Glutamatergic neuron (in vitro differentiated cells): ENCODE data around the gene MAP3K5. TPM values are rescaled to one million over a fixed set of nuclear protein-coding genes. Genes with fewer than 3 reads are reported as not detected.

Source experiments
- DNase-seq: peaks from one replicate; pipeline ENCODE4 v3.0.0; 2022
- H3K27ac Mint-ChIP-seq: one replicate; pipeline ENCODE4 v1.8.0; 2020; ENCODE audit warnings: mild to moderate bottlenecking, mixed read lengths, inconsistent platforms; ENCODE audit not compliant: unreplicated experiment
- H3K27me3 Mint-ChIP-seq: one replicate; pipeline ENCODE4 v1.8.0; 2020; ENCODE audit warnings: mild to moderate bottlenecking, moderate library complexity, mixed read lengths, inconsistent platforms; ENCODE audit not compliant: unreplicated experiment
- H3K36me3 Mint-ChIP-seq: one replicate; pipeline ENCODE4 v1.8.0; 2020; ENCODE audit warnings: mild to moderate bottlenecking, mixed read lengths, inconsistent platforms; ENCODE audit not compliant: unreplicated experiment
- H3K4me1 Mint-ChIP-seq: one replicate; pipeline ENCODE4 v1.8.0; 2020; ENCODE audit warnings: mild to moderate bottlenecking, low read depth, mixed read lengths, inconsistent platforms; ENCODE audit not compliant: unreplicated experiment
- H3K4me3 Mint-ChIP-seq: one replicate; pipeline ENCODE4 v1.8.0; 2020; ENCODE audit warnings: mild to moderate bottlenecking, mixed read lengths, inconsistent platforms; ENCODE audit not compliant: unreplicated experiment
- H3K9me3 Mint-ChIP-seq: one replicate; pipeline ENCODE4 v1.8.0; 2020; ENCODE audit warnings: mild to moderate bottlenecking, moderate library complexity, mixed read lengths, inconsistent platforms; ENCODE audit not compliant: unreplicated experiment
- total RNA-seq: library from RNA; stranded (reverse); fragmentation: NEBNext Ultra II Directional; extraction: Animal tissue kit (Norgen Biotek cat#: 25700); gene quantifications from one replicate; pipeline ENCODE4 v1.2.1, GENCODE V29; 2021; ENCODE audit not compliant: unreplicated experiment
- TF ChIP-seq, protein P1 (sequence below): fragments of 200-600 bp; sonication (generic); IDR thresholded peaks from one replicate; pipeline ENCODE4 v1.5.0; 2021; ENCODE audit not compliant: partially characterized antibody, unreplicated experiment

MAP3K5 gene
- total RNA-seq, 1 donor from 2014 or later, result 0.66 TPM

DNA sequence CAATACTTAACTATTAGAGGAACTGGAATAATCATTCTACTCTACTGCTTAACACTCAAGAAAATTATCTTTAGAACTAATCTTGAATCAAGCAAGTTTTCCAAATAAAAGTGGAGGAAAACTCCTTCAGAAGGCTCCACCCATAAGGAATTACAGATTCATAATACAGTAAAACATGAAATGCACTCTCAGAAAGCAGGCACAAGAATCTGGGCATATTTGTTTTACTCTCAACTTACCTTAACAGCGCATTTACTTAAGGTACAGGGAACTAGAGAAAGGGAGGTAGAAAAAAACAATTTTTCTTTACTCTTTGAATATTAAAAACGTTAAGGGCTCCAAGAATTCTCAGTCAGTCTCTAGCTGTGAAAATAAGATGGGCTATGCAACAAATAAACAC is 140.3 kb downstream of the MAP3K5 start:
- Mint-ChIP-seq H3K9me3 (no peaks in the 10 kb centered on the region), H3K36me3 (no peaks in the 10 kb centered on the region)

DNA sequence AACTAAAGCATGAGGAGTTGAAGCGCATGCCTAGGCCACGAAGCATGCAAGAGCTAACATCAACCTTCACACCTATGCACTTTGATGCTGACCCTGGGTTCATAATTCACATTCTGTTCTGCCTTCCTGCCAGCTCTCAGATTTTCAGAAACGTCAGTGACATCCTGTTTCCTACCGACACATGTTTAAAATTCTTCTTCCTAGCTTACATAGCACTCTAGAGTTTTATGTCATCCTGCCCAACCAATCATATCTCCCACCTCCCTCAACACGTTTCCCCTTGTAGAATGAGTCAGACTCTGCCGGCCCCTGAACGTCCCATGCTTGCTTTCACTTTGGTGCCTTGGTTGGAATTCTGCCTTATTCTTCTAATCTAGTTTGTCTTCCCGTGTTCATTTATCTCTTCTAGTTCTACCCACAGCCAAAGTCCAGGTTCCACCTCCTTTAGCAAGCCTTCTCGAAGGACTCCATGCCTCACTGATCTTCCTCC is 144.9 kb downstream of the MAP3K5 start:
- TF ChIP-seq, protein P1, sequence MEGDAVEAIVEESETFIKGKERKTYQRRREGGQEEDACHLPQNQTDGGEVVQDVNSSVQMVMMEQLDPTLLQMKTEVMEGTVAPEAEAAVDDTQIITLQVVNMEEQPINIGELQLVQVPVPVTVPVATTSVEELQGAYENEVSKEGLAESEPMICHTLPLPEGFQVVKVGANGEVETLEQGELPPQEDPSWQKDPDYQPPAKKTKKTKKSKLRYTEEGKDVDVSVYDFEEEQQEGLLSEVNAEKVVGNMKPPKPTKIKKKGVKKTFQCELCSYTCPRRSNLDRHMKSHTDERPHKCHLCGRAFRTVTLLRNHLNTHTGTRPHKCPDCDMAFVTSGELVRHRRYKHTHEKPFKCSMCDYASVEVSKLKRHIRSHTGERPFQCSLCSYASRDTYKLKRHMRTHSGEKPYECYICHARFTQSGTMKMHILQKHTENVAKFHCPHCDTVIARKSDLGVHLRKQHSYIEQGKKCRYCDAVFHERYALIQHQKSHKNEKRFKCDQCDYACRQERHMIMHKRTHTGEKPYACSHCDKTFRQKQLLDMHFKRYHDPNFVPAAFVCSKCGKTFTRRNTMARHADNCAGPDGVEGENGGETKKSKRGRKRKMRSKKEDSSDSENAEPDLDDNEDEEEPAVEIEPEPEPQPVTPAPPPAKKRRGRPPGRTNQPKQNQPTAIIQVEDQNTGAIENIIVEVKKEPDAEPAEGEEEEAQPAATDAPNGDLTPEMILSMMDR, result no peak
- no peak overlapping the region for H3K4me3 Mint-ChIP-seq
- no peaks in the 10 kb centered on the region for H3K9me3 Mint-ChIP-seq
- DNase-seq, result no peak
- no peaks in the 10 kb centered on the region for H3K36me3 Mint-ChIP-seq
- H3K27me3 Mint-ChIP-seq, result no peaks in the 10 kb centered on the region
- H3K4me1 Mint-ChIP-seq, result no peaks in the 10 kb centered on the region
- H3K27ac Mint-ChIP-seq, result no peak overlapping the region

More for the DNA sequence above, 140.3 kb downstream of the MAP3K5 start:
- Mint-ChIP-seq H3K27me3 (no peaks in the 10 kb centered on the region), H3K4me3 (no peak overlapping the region), H3K27ac (no peak overlapping the region), H3K4me1 (no peaks in the 10 kb centered on the region)
- TF ChIP-seq, protein P1, result no peak
- DNase-seq, result no peak

DNA sequence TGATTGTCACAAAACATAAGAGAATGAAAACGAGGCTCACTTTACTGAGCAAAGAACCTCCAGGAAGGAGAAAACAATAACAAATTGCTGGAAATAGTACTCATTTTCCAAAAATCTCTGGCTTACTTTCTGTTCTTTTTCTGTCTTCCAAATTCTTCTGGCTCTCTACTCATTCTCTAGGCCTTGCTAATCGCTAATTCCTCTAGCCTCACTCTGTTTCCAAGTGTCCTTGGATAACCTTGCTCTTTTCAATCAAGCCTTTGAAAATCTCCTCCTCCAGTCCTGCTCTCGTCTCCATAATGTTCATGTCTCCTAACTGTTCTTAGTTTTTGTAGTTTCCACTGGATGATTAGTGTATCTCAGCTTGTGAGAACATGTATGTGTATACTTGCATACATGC is 145.9 kb downstream of the MAP3K5 start:
- H3K36me3 Mint-ChIP-seq, result no peaks in the 10 kb centered on the region
- H3K27me3 Mint-ChIP-seq, result no peaks in the 10 kb centered on the region
- no peak for DNase-seq
- H3K9me3 Mint-ChIP-seq, result no peaks in the 10 kb centered on the region
- H3K27ac Mint-ChIP-seq, result no peak overlapping the region
- H3K4me1 Mint-ChIP-seq, result no peaks in the 10 kb centered on the region
- TF ChIP-seq, protein P1, result no peak
- no peak overlapping the region for H3K4me3 Mint-ChIP-seq

DNA sequence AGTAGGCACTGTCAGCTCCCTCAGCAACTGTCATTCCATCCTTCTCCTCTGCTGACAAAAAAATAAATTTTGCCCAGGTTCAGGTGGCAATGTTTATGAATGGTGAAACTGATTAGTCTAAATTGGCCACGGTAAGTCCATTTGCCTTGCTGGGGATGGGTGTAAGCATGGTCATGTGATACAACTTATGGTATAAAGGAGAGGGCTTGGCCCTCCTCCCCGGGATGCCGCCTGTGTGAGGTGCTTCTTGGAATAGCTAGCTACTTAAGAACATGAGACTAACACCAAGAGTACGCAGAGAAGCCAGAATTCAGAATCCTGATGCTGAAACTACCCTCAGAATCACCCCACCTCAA is 147.7 kb downstream of the MAP3K5 start:
- Mint-ChIP-seq H3K27me3 (no peaks in the 10 kb centered on the region), H3K27ac (no peak overlapping the region), H3K4me1 (no peaks in the 10 kb centered on the region), H3K36me3 (no peaks in the 10 kb centered on the region), H3K4me3 (no peak overlapping the region), H3K9me3 (no peaks in the 10 kb centered on the region)
- TF ChIP-seq, protein P1, result no peak
- no peak for DNase-seq

DNA sequence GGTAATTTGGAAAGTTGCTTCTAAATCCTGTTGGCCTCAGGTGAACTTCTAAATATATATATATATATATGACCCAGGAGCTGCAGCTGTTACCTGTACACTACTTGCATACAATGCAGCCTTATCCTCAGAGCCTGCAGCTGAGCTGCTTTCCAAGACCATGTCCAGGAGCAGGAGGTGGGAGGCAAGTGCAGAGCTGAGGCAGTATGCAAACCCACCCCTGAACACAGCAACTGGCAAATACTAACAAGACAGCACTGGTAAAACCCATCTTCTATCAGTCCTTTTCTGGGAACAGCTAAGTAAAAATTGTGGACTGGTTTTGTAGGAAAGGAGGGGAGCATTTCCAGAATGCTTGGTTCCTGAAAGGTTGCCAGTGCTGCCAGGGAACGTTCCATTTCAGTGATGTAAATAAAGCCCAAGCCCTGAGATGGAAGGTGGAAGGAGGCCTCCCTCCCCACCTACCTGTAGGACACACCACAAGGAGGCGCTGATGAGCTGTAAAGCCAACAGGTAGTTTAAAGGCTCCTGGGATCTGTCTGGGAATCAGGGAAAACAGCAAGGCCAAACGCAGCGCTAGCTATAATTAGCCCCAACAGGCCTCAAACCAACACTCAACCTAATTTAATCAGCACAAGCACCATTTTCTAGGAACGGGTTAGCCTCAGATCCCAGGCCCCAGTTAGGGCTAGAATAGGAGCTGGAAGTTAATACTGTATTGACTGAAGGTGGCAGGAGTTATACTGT is 148.3 kb downstream of the MAP3K5 start:
- no peaks in the 10 kb centered on the region for H3K4me1 Mint-ChIP-seq
- no peaks in the 10 kb centered on the region for H3K36me3 Mint-ChIP-seq
- DNase-seq, result peak; percentile 87
- no peak overlapping the region for H3K4me3 Mint-ChIP-seq
- no peaks in the 10 kb centered on the region for H3K27me3 Mint-ChIP-seq
- H3K27ac Mint-ChIP-seq, result no peak overlapping the region
- TF ChIP-seq, protein P1, result peak; percentile 78
- no peaks in the 10 kb centered on the region for H3K9me3 Mint-ChIP-seq
